DOHH2 (cell line): ENCODE measurements around the gene SPCS2.

ENCODE experiments used
- EZH2phosphoT487 ChIP-seq: fragments of 200-600 bp; sonication (generic); IDR thresholded peaks from 2 replicates; pipeline ENCODE4 v1.6.1; 2017; ENCODE audit warnings: borderline replicate concordance, mild to moderate bottlenecking, antibody characterized with exemption, low read length, moderate library complexity, mixed read lengths
- TF ChIP-seq, protein P1 (sequence below): fragments of 200-600 bp; sonication (generic); IDR thresholded peaks from one replicate; pipeline ENCODE4 v1.5.1; 2014; ENCODE audit warnings: antibody characterized with exemption, mild to moderate bottlenecking, low read depth, low read length; ENCODE audit not compliant: poor library complexity, severe bottlenecking

DNA sequence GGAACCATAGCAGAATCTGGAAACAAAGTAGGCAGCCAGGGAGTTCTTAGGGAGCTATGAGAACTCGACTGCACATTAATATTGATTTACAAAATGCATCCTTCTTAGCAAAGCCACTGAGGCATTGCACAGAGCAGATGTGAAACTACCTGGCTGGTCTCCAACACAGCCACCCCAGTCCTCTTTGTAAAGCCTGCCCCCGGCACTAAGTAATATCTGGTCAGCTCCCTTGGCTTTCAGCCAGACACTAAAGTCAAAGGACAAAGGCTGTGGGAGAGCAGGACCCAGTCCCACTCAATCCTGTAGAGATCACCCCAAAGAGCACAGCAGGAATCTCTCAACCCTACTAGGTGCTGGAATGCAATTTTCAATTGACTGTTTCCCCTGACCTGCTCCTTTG lies 13.0 kb upstream of the SPCS2 start:
- TF ChIP-seq, protein P1, sequence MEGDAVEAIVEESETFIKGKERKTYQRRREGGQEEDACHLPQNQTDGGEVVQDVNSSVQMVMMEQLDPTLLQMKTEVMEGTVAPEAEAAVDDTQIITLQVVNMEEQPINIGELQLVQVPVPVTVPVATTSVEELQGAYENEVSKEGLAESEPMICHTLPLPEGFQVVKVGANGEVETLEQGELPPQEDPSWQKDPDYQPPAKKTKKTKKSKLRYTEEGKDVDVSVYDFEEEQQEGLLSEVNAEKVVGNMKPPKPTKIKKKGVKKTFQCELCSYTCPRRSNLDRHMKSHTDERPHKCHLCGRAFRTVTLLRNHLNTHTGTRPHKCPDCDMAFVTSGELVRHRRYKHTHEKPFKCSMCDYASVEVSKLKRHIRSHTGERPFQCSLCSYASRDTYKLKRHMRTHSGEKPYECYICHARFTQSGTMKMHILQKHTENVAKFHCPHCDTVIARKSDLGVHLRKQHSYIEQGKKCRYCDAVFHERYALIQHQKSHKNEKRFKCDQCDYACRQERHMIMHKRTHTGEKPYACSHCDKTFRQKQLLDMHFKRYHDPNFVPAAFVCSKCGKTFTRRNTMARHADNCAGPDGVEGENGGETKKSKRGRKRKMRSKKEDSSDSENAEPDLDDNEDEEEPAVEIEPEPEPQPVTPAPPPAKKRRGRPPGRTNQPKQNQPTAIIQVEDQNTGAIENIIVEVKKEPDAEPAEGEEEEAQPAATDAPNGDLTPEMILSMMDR: no peak
- TF ChIP-seq EZH2phosphoT487: no peak
